GM21360 (cell line): ENCODE measurements around the gene ELK3.
"Not testable (repeated sequence)": the region's sequence is repeated elsewhere in the genome, so short reads cannot be mapped to it uniquely, and the experiment has no call there.

Experiments
- ATAC-seq: cut with Tn5 transposase; IDR thresholded peaks from one replicate; pipeline ENCODE4 v1.9.1; 2021; ENCODE audit warnings: mild to moderate bottlenecking, moderate library complexity; ENCODE audit not compliant: unreplicated experiment

Gene ELK3

GRCh38 chr12:96301732-96302131 is 107.6 kb downstream of the ELK3 start:
- no peak for ATAC-seq

DNA sequence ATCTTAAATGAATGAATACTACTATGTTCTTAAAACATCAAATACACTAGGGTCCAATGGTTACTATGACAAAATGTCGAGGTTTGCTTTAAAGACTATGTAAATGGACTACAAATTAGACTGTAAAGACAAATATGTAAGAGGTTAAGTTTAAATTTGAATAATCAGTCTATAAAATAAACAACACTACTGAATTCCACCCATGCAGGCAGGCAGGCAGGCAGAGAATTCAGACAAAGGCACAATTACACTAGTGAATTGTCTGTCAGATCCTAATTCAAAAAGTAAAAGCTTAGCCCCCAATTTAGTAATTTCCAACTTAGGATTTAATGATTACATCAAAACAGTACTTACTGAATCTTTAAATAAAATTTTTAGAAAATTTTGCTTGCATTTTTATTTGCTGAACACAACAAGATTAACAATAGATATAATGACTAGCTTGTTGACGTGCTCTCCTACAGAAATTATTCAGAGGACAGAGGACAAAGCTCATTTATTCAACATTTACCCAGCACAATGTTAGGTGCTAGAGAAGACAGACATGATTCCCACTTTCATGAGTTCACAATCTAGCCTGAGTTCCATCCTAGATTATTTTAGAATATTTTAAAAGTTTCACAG is 108.6 kb downstream of the ELK3 start:
- ATAC-seq: no peak

DNA sequence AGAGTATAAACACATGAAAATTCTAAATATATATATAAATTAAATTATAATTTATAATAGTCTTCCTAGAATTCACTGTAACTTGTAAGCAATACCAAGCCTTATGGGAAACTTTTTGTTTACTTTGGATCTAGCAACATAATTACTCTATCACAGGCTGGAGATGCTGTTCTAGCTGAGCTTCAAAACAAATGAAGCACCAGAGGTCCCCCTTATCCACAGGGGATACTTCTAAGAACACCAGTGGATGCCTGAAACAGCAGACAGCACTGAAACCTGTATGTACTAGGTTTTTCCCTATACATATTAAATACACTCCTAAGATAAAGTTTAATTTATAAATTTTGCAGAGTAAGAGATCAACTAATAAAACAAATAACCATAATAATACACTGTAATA is 109.5 kb downstream of the ELK3 start:
- ATAC-seq: no peak

GRCh38 chr12:96305665-96306064 is 111.5 kb downstream of the ELK3 start:
- no peak for ATAC-seq

DNA sequence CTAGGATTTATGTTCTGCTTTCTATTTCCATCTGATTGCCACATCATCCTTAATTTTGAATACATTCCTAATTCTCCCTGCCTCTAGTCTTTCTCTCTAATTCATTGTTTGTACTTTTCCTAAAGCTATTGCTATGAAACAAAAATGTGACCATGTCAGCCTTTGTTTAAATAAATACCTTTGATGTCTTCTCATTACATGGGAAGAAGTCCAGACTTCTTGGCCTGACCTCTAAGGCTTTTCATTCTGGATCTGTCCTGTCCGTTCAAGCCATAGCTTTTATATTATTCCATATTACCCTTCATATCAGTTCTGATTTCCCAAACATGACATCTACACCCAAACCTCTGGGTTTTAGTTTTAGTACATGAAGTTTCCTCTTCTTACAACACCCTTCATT is 114.7 kb downstream of the ELK3 start:
- ATAC-seq: no peak

DNA sequence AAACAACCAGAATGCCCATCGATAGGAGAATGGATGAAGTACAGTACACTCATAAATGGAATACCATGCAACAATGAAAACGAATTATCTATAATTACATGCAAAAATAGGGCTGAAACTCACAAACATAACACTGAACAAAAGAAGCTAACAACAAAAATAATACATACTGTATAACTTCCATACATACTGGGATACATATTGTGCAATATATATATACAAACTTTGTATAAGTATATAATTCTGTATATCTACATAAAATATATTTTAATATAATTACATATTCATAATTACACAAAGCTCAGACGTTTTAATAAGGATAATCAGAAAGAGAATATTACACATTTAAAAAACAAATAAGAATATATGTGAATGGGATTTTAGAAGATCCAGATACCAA is 115.9 kb downstream of the ELK3 start:
- no peak for ATAC-seq

- ATAC-seq: no peak
Measured at GRCh38 chr12:96311191-96311590, 117.0 kb downstream of the ELK3 start.

GRCh38 chr12:96313606-96314005 is 119.4 kb downstream of the ELK3 start:
- no peak for ATAC-seq

DNA sequence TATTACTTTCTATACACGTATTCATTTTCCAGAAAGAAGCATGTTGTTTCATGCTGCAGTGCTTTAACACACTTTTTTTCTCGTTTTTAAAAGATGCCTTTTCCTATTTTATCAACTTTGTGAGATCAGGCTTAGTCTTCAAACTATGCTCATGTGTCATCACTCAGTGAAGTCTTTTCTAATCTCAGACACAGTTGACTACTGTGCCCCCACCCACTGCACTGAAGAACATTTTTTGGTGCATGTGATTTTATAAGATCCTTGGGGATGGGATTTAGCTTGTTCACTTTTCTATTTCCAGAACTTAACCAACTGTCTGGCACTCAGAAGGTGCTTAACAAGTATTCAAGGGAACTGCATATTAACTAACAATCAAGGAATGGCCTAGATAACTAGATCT is 120.5 kb downstream of the ELK3 start:
- no peak for ATAC-seq

DNA sequence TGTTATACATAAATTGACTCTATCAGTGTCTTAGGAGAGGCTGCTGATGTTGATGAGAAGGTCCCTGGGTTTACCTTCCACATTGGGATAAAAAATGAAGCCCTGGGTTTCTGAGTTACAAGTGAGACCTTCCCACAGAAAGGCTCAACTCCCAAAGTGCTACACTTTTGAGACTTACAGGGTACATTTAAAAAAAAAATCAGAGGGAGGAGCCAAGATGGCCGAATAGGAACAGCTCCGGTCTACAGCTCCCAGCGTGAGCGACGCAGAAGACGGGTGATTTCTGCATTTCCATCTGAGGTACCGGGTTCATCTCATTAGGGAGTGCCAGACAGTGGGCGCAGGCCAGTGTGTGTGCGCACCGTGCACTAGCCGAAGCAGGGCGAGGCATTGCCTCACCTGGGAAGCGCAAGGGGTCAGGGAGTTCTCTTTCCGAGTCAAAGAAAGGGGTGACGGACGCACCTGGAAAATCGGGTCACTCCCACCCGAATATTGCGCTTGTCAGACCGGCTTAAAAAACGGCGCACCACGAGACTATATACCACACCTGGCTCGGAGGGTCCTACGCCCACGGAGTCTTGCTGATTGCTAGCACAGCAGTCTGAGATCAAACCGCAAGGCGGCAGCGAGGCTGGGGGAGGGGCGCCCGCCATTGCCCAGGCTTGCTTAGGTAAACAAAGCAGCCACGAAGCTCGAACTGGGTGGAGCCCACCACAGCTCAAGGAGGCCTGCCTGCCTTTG is 121.7 kb downstream of the ELK3 start:
- ATAC-seq: not testable (repeated sequence)

DNA sequence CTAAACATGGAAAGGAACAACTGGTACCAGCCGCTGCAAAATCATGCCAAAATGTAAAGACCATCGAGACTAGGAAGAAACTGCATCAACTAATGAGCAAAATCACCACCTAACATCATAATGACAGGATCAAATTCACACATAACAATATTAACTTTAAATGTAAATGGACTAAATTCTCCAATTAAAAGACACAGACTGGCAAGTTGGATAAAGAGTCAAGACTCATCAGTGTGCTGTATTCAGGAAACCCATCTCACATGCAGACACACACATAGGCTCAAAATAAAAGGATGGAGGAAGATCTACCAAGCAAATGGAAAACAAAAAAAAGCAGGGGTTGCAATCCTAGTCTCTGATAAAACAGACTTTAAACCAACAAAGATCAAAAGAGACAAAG is 123.6 kb downstream of the ELK3 start:
- not testable (repeated sequence) for ATAC-seq
